HepG2 (cell line): Measurements from ENCODE around the gene APOM. TPM values are rescaled to one million over a fixed set of nuclear protein-coding genes. Genes with fewer than 3 reads are reported as not detected.

Experiments used
- ATAC-seq: fragments of 200-7000 bp; cut with Tn5 transposase; 3 replicates; pipeline ENCODE4 v1.9.1; 2020; ENCODE audit warnings: mild to moderate bottlenecking, moderate library complexity
- BruUV-seq: library from RNA; stranded (reverse); fragments of 400-500 nt; replicated peaks from 2 replicates; lab custom pipeline; 2021; lab: Mats Ljungman, UMichigan
- CTCF ChIA-PET: fragments of 300-600 bp; formaldehyde crosslinking; extraction: SDS; loops from one replicate; lab custom pipeline; 2021; ENCODE audit warnings: low total read pairs, inconsistent platforms, low intra/inter-chr PET ratio; lab: Yijun Ruan, JAX
- POLR2A ChIA-PET: fragments of 350-600 bp; sonication (Branson Sonifier 250); formaldehyde crosslinking; loops from one replicate; lab custom pipeline; 2020; ENCODE audit warnings: antibody characterized with exemption, inconsistent platforms; lab: Yijun Ruan, JAX
- DNase-seq: peaks from one replicate; pipeline ENCODE4 v3.0.0-alpha.2; 2015; ENCODE audit warnings: low spot score
- FAIRE-seq: peaks from 3 replicates; lab custom pipeline; 2011; peaks lifted over from hg19 to GRCh38; lab: Jason Lieb, UNC
- H2AFZ ChIP-seq: one replicate; pipeline ENCODE4 v1.6.1; 2011; ENCODE audit warnings: low read length, inconsistent platforms
- H3K27ac ChIP-seq: fragments of 300-600 bp; 3 replicates; pipeline ENCODE4 v1.8.0; 2011; ENCODE audit warnings: mixed run types, mild to moderate bottlenecking, mixed read lengths, low read length, inconsistent platforms; ENCODE audit not compliant: insufficient read depth; ENCODE audit errors: extremely low read length
- H3K27me3 ChIP-seq, 2 experiments: fragments of 200-600 bp in 1 of 2; 2 replicates in 1 of 2; 3 replicates in 1 of 2; pipeline versions ENCODE4 v1.6.0 to v1.8.0; 2011; ENCODE audit warnings: low read length in 2 of 2, mild to moderate bottlenecking in 2 of 2, moderate library complexity in 2 of 2, inconsistent platforms in 1 of 2; ENCODE audit not compliant: insufficient read depth in 2 of 2, control insufficient read depth in 1 of 2
- H3K36me3 ChIP-seq, 2 experiments: fragments of 200-600 bp in 1 of 2; replicated peaks in 1 of 2; 2 replicates in 1 of 2; 3 replicates in 1 of 2; pipeline versions ENCODE4 v1.5.1 to v1.8.0; 2011; ENCODE audit warnings: low read length in 2 of 2, inconsistent platforms in 1 of 2; ENCODE audit not compliant: insufficient read depth in 2 of 2, control insufficient read depth in 1 of 2
- H3K4me1 ChIP-seq: 2 replicates; pipeline ENCODE4 v1.5.1; 2012; ENCODE audit warnings: low read length, inconsistent platforms; ENCODE audit not compliant: insufficient read depth
- H3K4me2 ChIP-seq: 2 replicates; pipeline ENCODE4 v1.6.0; 2011; ENCODE audit warnings: low read depth, low read length, inconsistent platforms
- H3K4me3 ChIP-seq, 3 experiments: fragments of 200-600 bp in 1 of 3; sonication (generic), shearing (Covaris generic) in 1 of 3; replicated peaks in 1 of 3; 2 replicates each; pipeline ENCODE4 v1.5.1; 2011 to 2016; ENCODE audit warnings: low read length in 3 of 3, inconsistent platforms in 2 of 3, low read depth in 2 of 3, mild to moderate bottlenecking in 2 of 3, control low read depth in 1 of 3, mixed read lengths in 1 of 3; ENCODE audit not compliant: insufficient read depth in 1 of 3
- H3K79me2 ChIP-seq: one replicate; pipeline ENCODE4 v1.6.1; 2011; ENCODE audit warnings: low read length, inconsistent platforms; ENCODE audit not compliant: insufficient read depth
- H3K9ac ChIP-seq: 2 replicates; pipeline ENCODE4 v1.6.0; 2011; ENCODE audit warnings: mild to moderate bottlenecking, low read depth, low read length, inconsistent platforms; ENCODE audit not compliant: insufficient read depth
- H3K9me3 ChIP-seq: 2 replicates; pipeline ENCODE4 v1.5.1; 2012; ENCODE audit warnings: mild to moderate bottlenecking, low read length
- H4K20me1 ChIP-seq: 2 replicates; pipeline ENCODE4 v1.6.0; 2011; ENCODE audit warnings: inconsistent platforms, mild to moderate bottlenecking, low read length, moderate library complexity; ENCODE audit not compliant: insufficient read depth
- HNRNPL ChIP-seq: fragments of 200-400 bp; formaldehyde crosslinking; IDR thresholded peaks from 2 replicates; pipeline ENCODE4 v1.6.1; 2017; ENCODE audit warnings: mild to moderate bottlenecking, low read depth, low read length
- POLR2AphosphoS5 ChIP-seq: IDR thresholded peaks from 2 replicates; pipeline ENCODE4 v1.6.1; 2012; ENCODE audit warnings: low read depth, low read length
- RBFOX2 ChIP-seq: fragments of 200-400 bp; formaldehyde crosslinking; IDR thresholded peaks from 2 replicates; pipeline ENCODE4 v1.6.1; 2017; ENCODE audit warnings: low read depth, mild to moderate bottlenecking, low read length
- RBM39 ChIP-seq: fragments of 200-400 bp; formaldehyde crosslinking; IDR thresholded peaks from one replicate; pipeline ENCODE4 v1.6.1; 2018; ENCODE audit warnings: antibody characterized with exemption, mild to moderate bottlenecking, low read depth, low read length; ENCODE audit not compliant: poor library complexity, severe bottlenecking
- RORA ChIP-seq: sonication (generic); formaldehyde crosslinking; IDR thresholded peaks from 2 replicates; pipeline ENCODE4 v1.5.0; 2020; ENCODE audit warnings: mild to moderate bottlenecking, missing genetic modification reagents, moderate library complexity
- SYNCRIP ChIP-seq: fragments of 200-400 bp; formaldehyde crosslinking; IDR thresholded peaks from 2 replicates; pipeline ENCODE4 v1.6.1; 2018; ENCODE audit warnings: mild to moderate bottlenecking, low read depth, low read length; ENCODE audit not compliant: insufficient read depth
- ZNF235 ChIP-seq: sonication (generic); formaldehyde crosslinking; IDR thresholded peaks from 2 replicates; pipeline ENCODE4 v1.8.1; 2023; ENCODE audit warnings: mild to moderate bottlenecking, missing genetic modification reagents, borderline replicate concordance
- ZNF550 ChIP-seq: sonication (generic); formaldehyde crosslinking; IDR thresholded peaks from 2 replicates; pipeline ENCODE4 v1.4.0; 2020; ENCODE audit warnings: mild to moderate bottlenecking, missing genetic modification reagents, borderline replicate concordance
- WGBS: methylation state at CpG from one replicate; pipeline ENCODE4 v1.1.6; 2017; ENCODE audit warnings: low lambda C conversion rate; 5-methylcytosine and 5-hydroxymethylcytosine counted together
- in situ Hi-C: cut with HindIII; loops from 2 replicates; pipeline ENCODE4 v1.10.0; 2017; ENCODE audit warnings: low pct_unique_long_range_greater_than_20kb; ENCODE audit not compliant: extremely low pct_ligation_motif_present
- intact Hi-C: fragments of 100-400 bp; cut with micrococcal nuclease; formaldehyde crosslinking; loops from one replicate; pipeline ENCODE4 v1.10.0; 2022; ENCODE audit not compliant: unreplicated experiment
- polyA plus RNA-seq, 8 experiments: library from polyadenylated mRNA; depleted of rRNA in 3 of 8; stranded (reverse) in 7 of 8; unstranded in 1 of 8; fragments of >200 nt; fragmentation: Illumina TruSeq in 4 of 8; extraction: Trizol in 4 of 8; gene quantifications; 2 replicates each; pipeline versions ENCODE4 v1.2.1 to v1.2.3, GENCODE V29; 2011 to 2016; ENCODE audit warnings: low read depth in 4 of 8, missing spikeins in 1 of 8, mixed read lengths in 1 of 8; ENCODE audit not compliant: insufficient read depth in 1 of 8
- total RNA-seq, 5 experiments: library from RNA; depleted of rRNA; stranded (reverse); fragments of >200 nt; fragmentation: Illumina TruSeq; extraction: Trizol; gene quantifications; 2 replicates each; pipeline ENCODE4 v1.2.3, GENCODE V29; 2016; ENCODE audit warnings: low read depth in 1 of 5
- TF ChIP-seq, protein P1 (sequence below): sonication (generic); formaldehyde crosslinking; IDR thresholded peaks from 2 replicates; pipeline ENCODE4 v1.4.0; 2020; ENCODE audit warnings: missing genetic modification reagents
- TF ChIP-seq, protein P2 (sequence below): sonication (generic); IDR thresholded peaks from 2 replicates; pipeline ENCODE4 v1.6.1; 2016; ENCODE audit warnings: low read depth, borderline replicate concordance
- TF ChIP-seq, protein P3 (sequence below): sonication (generic); formaldehyde crosslinking; IDR thresholded peaks from 2 replicates; pipeline ENCODE4 v1.5.0; 2020; ENCODE audit warnings: missing genetic modification reagents

The APOM gene
- total and polyA plus RNA-seq, 2 of the 13 experiments (the other 11 are each of a cell fraction or from before 2014, with no cell fraction given), result 98.2 to 1,140 TPM

DNA sequence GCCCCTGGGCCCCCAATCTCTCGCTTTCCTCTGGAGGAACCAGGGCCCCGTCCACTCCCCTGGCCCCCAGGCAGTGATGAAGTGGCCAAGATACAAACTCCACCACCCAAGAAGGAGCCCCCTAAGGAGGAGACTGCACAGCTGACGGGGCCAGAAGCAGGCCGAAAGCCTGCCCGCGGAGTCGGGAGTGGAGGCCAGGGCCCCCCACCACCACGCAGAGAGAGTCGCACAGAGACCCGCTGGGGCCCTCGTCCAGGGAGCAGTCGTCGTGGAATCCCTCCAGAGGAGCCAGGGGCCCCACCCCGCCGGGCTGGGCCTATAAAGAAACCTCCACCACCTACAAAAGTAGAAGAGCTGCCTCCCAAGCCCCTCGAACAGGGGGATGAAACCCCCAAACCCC is 24.5 kb upstream of the APOM start:
- intact Hi-C loops, result no loop called here
- POLR2A ChIA-PET, result no interaction called here
- Histone ChIP-seq H3K79me2 (no peaks in the 10 kb centered on the region), H3K27ac (no peak overlapping the region), H3K4me1 (no peaks in the 10 kb centered on the region), H3K27me3 (no peaks in the 10 kb centered on the region), H3K36me3 (peaks cover 73 to 100% of the 10 kb centered on the region in 2 experiments), H2AFZ (no peak overlapping the region), H4K20me1 (no peaks in the 10 kb centered on the region), H3K4me2 (no peak overlapping the region), H3K4me3 (no peak overlapping the region), H3K9ac (no peak overlapping the region), H3K9me3 (no peaks in the 10 kb centered on the region)
- WGBS, result 98% methylated on average over 9 of the region's 16 CpGs
- CTCF ChIA-PET, result no interaction called here
- DNase-seq, result no peak
- in situ Hi-C loops, result no loop called here
- TSS peak; percentile 14 for BruUV-seq
- no peak for TF ChIP-seq SYNCRIP
- TF ChIP-seq, protein P1, sequence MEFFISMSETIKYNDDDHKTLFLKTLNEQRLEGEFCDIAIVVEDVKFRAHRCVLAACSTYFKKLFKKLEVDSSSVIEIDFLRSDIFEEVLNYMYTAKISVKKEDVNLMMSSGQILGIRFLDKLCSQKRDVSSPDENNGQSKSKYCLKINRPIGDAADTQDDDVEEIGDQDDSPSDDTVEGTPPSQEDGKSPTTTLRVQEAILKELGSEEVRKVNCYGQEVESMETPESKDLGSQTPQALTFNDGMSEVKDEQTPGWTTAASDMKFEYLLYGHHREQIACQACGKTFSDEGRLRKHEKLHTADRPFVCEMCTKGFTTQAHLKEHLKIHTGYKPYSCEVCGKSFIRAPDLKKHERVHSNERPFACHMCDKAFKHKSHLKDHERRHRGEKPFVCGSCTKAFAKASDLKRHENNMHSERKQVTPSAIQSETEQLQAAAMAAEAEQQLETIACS (CRISPR knock-in tag), result no peak
- TF ChIP-seq, protein P2, sequence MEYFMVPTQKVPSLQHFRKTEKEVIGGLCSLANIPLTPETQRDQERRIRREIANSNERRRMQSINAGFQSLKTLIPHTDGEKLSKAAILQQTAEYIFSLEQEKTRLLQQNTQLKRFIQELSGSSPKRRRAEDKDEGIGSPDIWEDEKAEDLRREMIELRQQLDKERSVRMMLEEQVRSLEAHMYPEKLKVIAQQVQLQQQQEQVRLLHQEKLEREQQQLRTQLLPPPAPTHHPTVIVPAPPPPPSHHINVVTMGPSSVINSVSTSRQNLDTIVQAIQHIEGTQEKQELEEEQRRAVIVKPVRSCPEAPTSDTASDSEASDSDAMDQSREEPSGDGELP, result no peak
- TF ChIP-seq RBFOX2, result peak; percentile 3; the same call in 1 of the 2 replicates
- no peak; the same call in 2 of the 3 replicates for ATAC-seq
- no peak for FAIRE-seq

DNA sequence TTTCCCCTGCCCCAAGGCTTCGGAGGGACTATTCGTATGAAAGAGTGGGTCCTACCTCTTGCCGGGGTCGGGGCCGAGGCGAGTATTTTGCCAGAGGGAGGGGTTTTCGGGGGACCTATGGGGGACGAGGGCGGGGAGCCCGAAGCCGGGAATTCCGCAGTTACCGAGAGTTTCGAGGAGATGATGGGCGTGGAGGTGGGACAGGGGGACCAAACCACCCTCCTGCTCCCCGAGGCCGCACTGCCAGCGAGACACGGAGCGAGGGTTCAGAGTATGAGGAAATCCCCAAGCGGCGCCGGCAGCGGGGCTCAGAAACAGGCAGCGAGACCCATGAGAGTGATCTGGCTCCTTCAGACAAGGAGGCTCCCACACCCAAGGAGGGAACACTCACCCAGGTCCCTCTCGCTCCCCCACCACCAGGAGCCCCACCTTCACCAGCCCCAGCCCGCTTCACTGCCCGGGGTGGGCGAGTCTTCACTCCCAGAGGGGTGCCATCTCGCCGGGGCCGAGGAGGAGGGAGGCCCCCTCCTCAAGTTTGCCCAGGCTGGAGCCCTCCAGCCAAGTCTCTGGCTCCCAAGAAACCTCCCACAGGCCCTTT is 23.9 kb upstream of the APOM start:
- ATAC-seq, result no peak; the same call in 2 of the 3 replicates
- Histone ChIP-seq H3K4me2 (no peak overlapping the region), H3K27ac (no peak overlapping the region), H3K4me1 (no peaks in the 10 kb centered on the region), H3K27me3 (no peaks in the 10 kb centered on the region), H3K9me3 (no peaks in the 10 kb centered on the region), H3K9ac (no peak overlapping the region)
- TF ChIP-seq POLR2AphosphoS5 (peak; percentile 19; the same call in 1 of the 2 replicates), RORA (no peak), ZNF550 (CRISPR knock-in tag) (no peak), HNRNPL (0 out of 2 replicates have a peak, but pooled peaks have one; percentile 15), RBFOX2 (peak; percentile 67), RBM39 (peak; percentile 5), ZNF235 (CRISPR knock-in tag) (no peak)
- TF ChIP-seq, protein P3, sequence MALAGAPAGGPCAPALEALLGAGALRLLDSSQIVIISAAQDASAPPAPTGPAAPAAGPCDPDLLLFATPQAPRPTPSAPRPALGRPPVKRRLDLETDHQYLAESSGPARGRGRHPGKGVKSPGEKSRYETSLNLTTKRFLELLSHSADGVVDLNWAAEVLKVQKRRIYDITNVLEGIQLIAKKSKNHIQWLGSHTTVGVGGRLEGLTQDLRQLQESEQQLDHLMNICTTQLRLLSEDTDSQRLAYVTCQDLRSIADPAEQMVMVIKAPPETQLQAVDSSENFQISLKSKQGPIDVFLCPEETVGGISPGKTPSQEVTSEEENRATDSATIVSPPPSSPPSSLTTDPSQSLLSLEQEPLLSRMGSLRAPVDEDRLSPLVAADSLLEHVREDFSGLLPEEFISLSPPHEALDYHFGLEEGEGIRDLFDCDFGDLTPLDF, result no peak
- TF ChIP-seq, all 625 proteins: peak for 4
- no TSS peak for BruUV-seq
- Histone ChIP-seq H3K4me3 (no peak overlapping the region), H3K79me2 (no peaks in the 10 kb centered on the region), H3K36me3 (peaks cover 72 to 100% of the 10 kb centered on the region in 2 experiments), H4K20me1 (no peaks in the 10 kb centered on the region), H2AFZ (no peak overlapping the region)
- in situ Hi-C loops, result no loop called here
- ChIA-PET POLR2A (interaction anchor here (1.5 kb wide), 1 partner anchor 11 kb away, joined by 4 read pairs; the partner anchor contains the start of gene PRRC2A), CTCF (no interaction called here)
- intact Hi-C loops, result no loop called here
- DNase-seq (no peak), FAIRE-seq (no peak)
- WGBS, result 98% methylated on average over 31 of the region's 32 CpGs
